MM.1S (cell line): ENCODE results near the gene NDEL1.

Experiments used
- DNase-seq: peaks from one replicate; pipeline ENCODE4 v3.0.0-alpha.2; 2015
- H2AFZ ChIP-seq: fragments of 300-600 bp; sonication (generic); 2 replicates; pipeline ENCODE4 v1.6.0; 2016; ENCODE audit warnings: antibody characterized with exemption, low read length
- H3F3A ChIP-seq: fragments of 300-600 bp; sonication (generic); 2 replicates; pipeline ENCODE4 v1.6.1; 2016; ENCODE audit warnings: mild to moderate bottlenecking, antibody characterized with exemption, low read length, moderate library complexity, mixed read lengths; ENCODE audit not compliant: insufficient read depth
- H3K27ac ChIP-seq: fragments of 300-600 bp; sonication (generic); 2 replicates; pipeline ENCODE4 v1.5.1; 2016; ENCODE audit warnings: mild to moderate bottlenecking, low read length
- H3K27me3 ChIP-seq: fragments of 300-600 bp; sonication (generic); replicated peaks from 2 replicates; pipeline ENCODE4 v1.6.0; 2016; ENCODE audit warnings: low read length; ENCODE audit not compliant: insufficient read depth
- H3K36me3 ChIP-seq: fragments of 300-600 bp; sonication (generic); replicated peaks from 2 replicates; pipeline ENCODE4 v1.6.1; 2016; ENCODE audit warnings: mild to moderate bottlenecking, low read length, mixed read lengths; ENCODE audit not compliant: insufficient read depth
- H3K4me1 ChIP-seq: fragments of 300-600 bp; sonication (generic); 2 replicates; pipeline ENCODE4 v1.6.1; 2016; ENCODE audit warnings: low read length, mixed read lengths
- H3K4me2 ChIP-seq: fragments of 300-600 bp; sonication (generic); 2 replicates; pipeline ENCODE4 v1.6.0; 2016; ENCODE audit warnings: low read depth, low read length
- H3K4me3 ChIP-seq: fragments of 300-600 bp; sonication (generic); 2 replicates; pipeline ENCODE4 v1.5.1; 2016; ENCODE audit warnings: low read length, mixed read lengths
- H3K79me2 ChIP-seq: fragments of 300-600 bp; sonication (generic); 2 replicates; pipeline ENCODE4 v1.6.1; 2016; ENCODE audit warnings: mixed run types, low read length, mixed read lengths
- H3K9ac ChIP-seq: fragments of 300-600 bp; sonication (generic); 2 replicates; pipeline ENCODE4 v1.6.1; 2016; ENCODE audit warnings: low read length, mixed read lengths
- H3K9me2 ChIP-seq: fragments of 300-600 bp; sonication (generic); replicated peaks from 2 replicates; pipeline ENCODE4 v1.6.1; 2016; ENCODE audit warnings: mild to moderate bottlenecking, low read length, mixed read lengths; ENCODE audit not compliant: insufficient read depth
- H3K9me3 ChIP-seq: fragments of 300-600 bp; sonication (generic); replicated peaks from 2 replicates; pipeline ENCODE4 v1.6.1; 2016; ENCODE audit warnings: mild to moderate bottlenecking, low read length, mixed read lengths; ENCODE audit not compliant: insufficient read depth
- H4K20me1 ChIP-seq: fragments of 300-600 bp; sonication (generic); 2 replicates; pipeline ENCODE4 v1.6.1; 2016; ENCODE audit warnings: mild to moderate bottlenecking, low read length, moderate library complexity, mixed read lengths; ENCODE audit not compliant: insufficient read depth
- EZH2 ChIP-seq: fragments of 300-600 bp; sonication (generic); optimal IDR thresholded peaks from 2 replicates; pipeline ENCODE3; 2017; ENCODE audit warnings: low read depth, mild to moderate bottlenecking, antibody characterized with exemption, low read length, mixed read lengths
- EZH2phosphoT487 ChIP-seq: fragments of 300-600 bp; sonication (generic); IDR thresholded peaks from 2 replicates; pipeline ENCODE4 v1.6.1; 2018; ENCODE audit warnings: antibody characterized with exemption, low read length
- TF ChIP-seq, protein P1 (sequence below): fragments of 300-600 bp; sonication (generic); IDR thresholded peaks from 2 replicates; pipeline ENCODE4 v1.5.1; 2016; ENCODE audit warnings: antibody characterized with exemption, low read length, mixed read lengths

NDEL1 gene

DNA sequence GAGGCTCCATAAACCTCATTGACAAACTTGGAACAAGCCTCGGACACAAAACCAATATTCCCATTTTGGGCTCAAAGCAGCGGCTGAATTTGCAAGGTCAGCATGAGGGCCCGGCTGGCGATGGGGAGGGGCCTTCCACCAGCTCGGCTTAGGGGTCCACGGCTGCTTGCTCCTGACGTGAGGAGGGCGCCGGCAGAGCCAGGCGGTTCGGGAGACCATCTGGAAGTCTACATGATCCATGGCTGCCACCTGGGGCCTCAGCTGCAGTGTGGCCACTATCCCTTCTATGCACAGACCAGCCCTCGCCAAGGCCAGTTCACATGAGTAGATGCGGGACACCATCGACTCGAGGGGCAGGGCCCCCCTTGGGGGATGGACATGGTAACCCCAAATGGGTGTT, 39.1 kb downstream of the NDEL1 start:
- H3F3A ChIP-seq = no peaks in the 10 kb centered on the region
- 0 out of 2 replicates have a peak, but pooled peaks cover 15% of the 10 kb centered on the region for H3K36me3 ChIP-seq
- no peak overlapping the region for H3K9ac ChIP-seq
- H3K27ac ChIP-seq = no peak overlapping the region
- no peaks in the 10 kb centered on the region; the same call in 1 of the 2 replicates for H3K79me2 ChIP-seq
- TF ChIP-seq, protein P1, sequence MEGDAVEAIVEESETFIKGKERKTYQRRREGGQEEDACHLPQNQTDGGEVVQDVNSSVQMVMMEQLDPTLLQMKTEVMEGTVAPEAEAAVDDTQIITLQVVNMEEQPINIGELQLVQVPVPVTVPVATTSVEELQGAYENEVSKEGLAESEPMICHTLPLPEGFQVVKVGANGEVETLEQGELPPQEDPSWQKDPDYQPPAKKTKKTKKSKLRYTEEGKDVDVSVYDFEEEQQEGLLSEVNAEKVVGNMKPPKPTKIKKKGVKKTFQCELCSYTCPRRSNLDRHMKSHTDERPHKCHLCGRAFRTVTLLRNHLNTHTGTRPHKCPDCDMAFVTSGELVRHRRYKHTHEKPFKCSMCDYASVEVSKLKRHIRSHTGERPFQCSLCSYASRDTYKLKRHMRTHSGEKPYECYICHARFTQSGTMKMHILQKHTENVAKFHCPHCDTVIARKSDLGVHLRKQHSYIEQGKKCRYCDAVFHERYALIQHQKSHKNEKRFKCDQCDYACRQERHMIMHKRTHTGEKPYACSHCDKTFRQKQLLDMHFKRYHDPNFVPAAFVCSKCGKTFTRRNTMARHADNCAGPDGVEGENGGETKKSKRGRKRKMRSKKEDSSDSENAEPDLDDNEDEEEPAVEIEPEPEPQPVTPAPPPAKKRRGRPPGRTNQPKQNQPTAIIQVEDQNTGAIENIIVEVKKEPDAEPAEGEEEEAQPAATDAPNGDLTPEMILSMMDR = no peak
- TF ChIP-seq EZH2 (no peak), EZH2phosphoT487 (no peak)
- H4K20me1 ChIP-seq = no peaks in the 10 kb centered on the region
- H3K9me3 ChIP-seq = no peaks in the 10 kb centered on the region
- no peaks in the 10 kb centered on the region for H3K27me3 ChIP-seq
- H3K4me1 ChIP-seq = no peaks in the 10 kb centered on the region
- no peak for DNase-seq
- H3K4me2 ChIP-seq = no peak overlapping the region
- no peak overlapping the region for H2AFZ ChIP-seq
- no peaks in the 10 kb centered on the region for H3K9me2 ChIP-seq
- no peak overlapping the region for H3K4me3 ChIP-seq

- Histone ChIP-seq H3K9me3 (no peaks in the 10 kb centered on the region), H3F3A (no peaks in the 10 kb centered on the region), H3K9me2 (no peaks in the 10 kb centered on the region), H3K4me2 (no peak overlapping the region), H3K36me3 (0 out of 2 replicates have a peak, but pooled peaks cover 15% of the 10 kb centered on the region), H3K4me3 (no peak overlapping the region), H2AFZ (no peak overlapping the region), H3K9ac (no peak overlapping the region), H3K27ac (no peak overlapping the region), H3K79me2 (no peaks in the 10 kb centered on the region; the same call in 1 of the 2 replicates), H3K27me3 (no peaks in the 10 kb centered on the region), H3K4me1 (no peaks in the 10 kb centered on the region), H4K20me1 (no peaks in the 10 kb centered on the region)
- DNase-seq = no peak
- TF ChIP-seq EZH2phosphoT487 = no peak
- TF ChIP-seq, protein P1 = no peak
- no peak for TF ChIP-seq EZH2
Measured at GRCh38 chr17:8475227-8475626, 39.5 kb downstream of the NDEL1 start.

- DNase-seq = no peak
- no peak overlapping the region for H2AFZ ChIP-seq
- H3K9me3 ChIP-seq = no peaks in the 10 kb centered on the region
- H3K79me2 ChIP-seq = no peaks in the 10 kb centered on the region; the same call in 1 of the 2 replicates
- H3K4me1 ChIP-seq = no peaks in the 10 kb centered on the region
- no peak overlapping the region for H3K4me3 ChIP-seq
- H3K9me2 ChIP-seq = no peaks in the 10 kb centered on the region
- H3K9ac ChIP-seq = no peak overlapping the region
- 0 out of 2 replicates have a peak, but pooled peaks cover 15% of the 10 kb centered on the region for H3K36me3 ChIP-seq
- H3K27ac ChIP-seq = no peak overlapping the region
- no peak overlapping the region for H3K4me2 ChIP-seq
- no peaks in the 10 kb centered on the region for H3F3A ChIP-seq
- no peaks in the 10 kb centered on the region for H3K27me3 ChIP-seq
- no peak for TF ChIP-seq EZH2
- no peak for TF ChIP-seq EZH2phosphoT487
- TF ChIP-seq, protein P1 = no peak
- no peaks in the 10 kb centered on the region for H4K20me1 ChIP-seq
Measured at GRCh38 chr17:8475781-8476180, 40.1 kb downstream of the NDEL1 start.
